ENCODE data around the gene TAF6.

TAF6 gene

GRCh38 chr7:100071018-100071723, 48.0 kb downstream of the TAF6 start:
- CTCF ChIA-PET: interaction anchor here (0.7 to 1.4 kb wide), 3 partner anchors 10 to 157 kb away, joined by 4 read pairs; no protein-coding TSS in a partner anchor
- no peaks in the 10 kb centered on the region for H3K4me1 Mint-ChIP-seq
- no peak for DNase-seq
- H3K4me3 Mint-ChIP-seq: no peak overlapping the region
- H3K27ac Mint-ChIP-seq: no peak overlapping the region
- no peaks in the 10 kb centered on the region for H3K27me3 Mint-ChIP-seq
- peaks cover 36% of the 10 kb centered on the region for H3K9me3 Mint-ChIP-seq
- peaks cover 74% of the 10 kb centered on the region for H3K36me3 Mint-ChIP-seq

- Mint-ChIP-seq H3K27me3 (no peaks in the 10 kb centered on the region), H3K9me3 (peaks cover 36% of the 10 kb centered on the region), H3K4me1 (no peaks in the 10 kb centered on the region), H3K4me3 (no peak overlapping the region), H3K36me3 (peaks cover 64% of the 10 kb centered on the region), H3K27ac (no peak overlapping the region)
- CTCF ChIA-PET: interaction anchor here (1.4 kb wide), 1 partner anchor 156 kb away, joined by 4 read pairs; no protein-coding TSS in a partner anchor
- no peak for DNase-seq
Observed at GRCh38 chr7:100069991-100070390, 49.2 kb downstream of the TAF6 start.

- no peak for DNase-seq
- peaks cover 23% of the 10 kb centered on the region for H3K9me3 Mint-ChIP-seq
- H3K36me3 Mint-ChIP-seq: peaks cover 54% of the 10 kb centered on the region
- H3K4me1 Mint-ChIP-seq: no peaks in the 10 kb centered on the region
- H3K4me3 Mint-ChIP-seq: no peak overlapping the region
- no peak overlapping the region for H3K27ac Mint-ChIP-seq
- H3K27me3 Mint-ChIP-seq: no peaks in the 10 kb centered on the region
- CTCF ChIA-PET: no interaction called here
Observed at GRCh38 chr7:100066953-100067352, 52.2 kb downstream of the TAF6 start.

GRCh38 chr7:100065452-100066186, 53.5 kb downstream of the TAF6 start:
- Mint-ChIP-seq H3K4me3 (no peak overlapping the region), H3K9me3 (peaks cover 10% of the 10 kb centered on the region), H3K27me3 (no peaks in the 10 kb centered on the region), H3K36me3 (peaks cover 44% of the 10 kb centered on the region), H3K27ac (no peak overlapping the region), H3K4me1 (no peaks in the 10 kb centered on the region)
- CTCF ChIA-PET: no interaction called here
- DNase-seq: no peak

- no peaks in the 10 kb centered on the region for H3K9me3 Mint-ChIP-seq
- no peak overlapping the region for H3K4me3 Mint-ChIP-seq
- H3K27ac Mint-ChIP-seq: no peak overlapping the region
- CTCF ChIA-PET: interaction anchor here (0.6 to 1.7 kb wide), 3 partner anchors 72 to 701 kb away, joined by 3 read pairs; no protein-coding TSS in a partner anchor
- no peaks in the 10 kb centered on the region for H3K4me1 Mint-ChIP-seq
- DNase-seq: no peak
- H3K36me3 Mint-ChIP-seq: peaks cover 36% of the 10 kb centered on the region
- no peaks in the 10 kb centered on the region for H3K27me3 Mint-ChIP-seq
Observed at GRCh38 chr7:100064162-100064561, 55.0 kb downstream of the TAF6 start.

- no peak overlapping the region for H3K4me3 Mint-ChIP-seq
- H3K27me3 Mint-ChIP-seq: no peaks in the 10 kb centered on the region
- no peak for DNase-seq
- H3K9me3 Mint-ChIP-seq: no peaks in the 10 kb centered on the region
- CTCF ChIA-PET: interaction anchor here (0.6 to 1.7 kb wide), 4 partner anchors 18 to 702 kb away, joined by 3 read pairs; partner anchors contain the start of gene ZNF3
- H3K4me1 Mint-ChIP-seq: no peaks in the 10 kb centered on the region
- H3K36me3 Mint-ChIP-seq: peaks cover 36% of the 10 kb centered on the region
- no peak overlapping the region for H3K27ac Mint-ChIP-seq
Observed at GRCh38 chr7:100063376-100063775, 55.8 kb downstream of the TAF6 start.

- H3K27ac Mint-ChIP-seq: no peak overlapping the region
- CTCF ChIA-PET: interaction anchor here (1.1 kb wide), 1 partner anchor 68 kb away, joined by 3 read pairs; no protein-coding TSS in a partner anchor
- H3K36me3 Mint-ChIP-seq: peaks cover 31% of the 10 kb centered on the region
- H3K4me3 Mint-ChIP-seq: no peak overlapping the region
- no peaks in the 10 kb centered on the region for H3K9me3 Mint-ChIP-seq
- H3K4me1 Mint-ChIP-seq: no peaks in the 10 kb centered on the region
- H3K27me3 Mint-ChIP-seq: no peaks in the 10 kb centered on the region
- DNase-seq: no peak
Observed at GRCh38 chr7:100061518-100062193, 57.5 kb downstream of the TAF6 start.

DNA sequence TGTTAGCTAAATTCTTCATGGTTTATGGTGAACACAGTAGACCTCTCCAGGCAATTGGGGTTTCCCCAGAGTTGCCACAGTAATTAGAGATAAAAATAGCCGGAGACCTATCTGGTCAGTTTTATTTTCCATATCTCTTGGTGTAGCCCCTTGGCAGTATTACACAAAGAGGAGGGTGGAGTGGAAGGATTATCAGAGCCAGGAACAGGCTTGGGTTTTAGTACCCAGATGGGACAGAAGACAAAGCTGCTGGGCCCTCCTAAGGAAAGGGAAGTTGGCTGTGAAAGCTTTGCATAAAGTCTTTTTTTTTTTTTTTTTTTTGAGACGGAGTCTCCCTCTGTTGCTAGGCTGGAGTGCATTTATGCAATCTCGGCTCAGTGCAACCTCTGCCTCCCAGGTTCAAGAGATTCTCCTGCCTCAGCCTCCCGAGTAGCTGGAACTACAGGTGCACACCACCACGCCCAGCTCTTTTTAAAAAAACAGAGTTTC, 59.9 kb downstream of the TAF6 start:
- Mint-ChIP-seq H3K27me3 (no peaks in the 10 kb centered on the region), H3K4me3 (no peak overlapping the region), H3K36me3 (peaks cover 25% of the 10 kb centered on the region), H3K9me3 (no peaks in the 10 kb centered on the region), H3K4me1 (no peaks in the 10 kb centered on the region), H3K27ac (no peak overlapping the region)
- CTCF ChIA-PET: interaction anchor here (0.6 to 1.2 kb wide), 2 partner anchors 73 to 527 kb away, joined by 3 read pairs; partner anchors contain the start of gene FBXO24
- no peak for DNase-seq
